Measurements from ENCODE around the gene CCL5. TPM values are rescaled to one million over a fixed set of nuclear protein-coding genes. Genes with fewer than 3 reads are reported as not detected.

CCL5 gene
- not detected in 3 replicates for total RNA-seq

GRCh38 chr17:35879773-35880654 is at the start of gene CCL5:
Gene CCL5 (minus strand): TSS chr17:35880360.
- DNase-seq (ENCODE audit: low spot score in 2 of 2, unreplicated experiment in 2 of 2) = no peak
- Mint-ChIP-seq H3K4me1 (no peaks in the 10 kb centered on the region), H3K36me3 (no peaks in the 10 kb centered on the region), H3K4me3 (no peak within 1 kb of the TSS), H3K27ac (no peak within 1 kb of the TSS), H3K27me3 (ENCODE audit: low read depth) (no peaks in the 10 kb centered on the region), H3K9me3 (no peaks in the 10 kb centered on the region)
- TF ChIP-seq CTCF (IDR thresholded peaks at IDR 0.05; ENCODE audit: unreplicated experiment) = no peak

GRCh38 chr17:35927714-35928113 is 47.6 kb upstream of the CCL5 start:
- Mint-ChIP-seq H3K9me3 (no peaks in the 10 kb centered on the region), H3K4me3 (no peak overlapping the region), H3K4me1 (peaks cover 28% of the 10 kb centered on the region), H3K27me3 (ENCODE audit: low read depth) (no peaks in the 10 kb centered on the region), H3K27ac (no peak overlapping the region), H3K36me3 (no peaks in the 10 kb centered on the region)
- no peak for DNase-seq (ENCODE audit: low spot score in 2 of 2, unreplicated experiment in 2 of 2)
- TF ChIP-seq CTCF (IDR thresholded peaks at IDR 0.05; ENCODE audit: unreplicated experiment) = no peak

GRCh38 chr17:35923609-35924114 is 43.5 kb upstream of the CCL5 start:
- H3K27ac Mint-ChIP-seq = no peak overlapping the region
- H3K27me3 Mint-ChIP-seq (ENCODE audit: low read depth) = no peaks in the 10 kb centered on the region
- TF ChIP-seq CTCF (IDR thresholded peaks at IDR 0.05; ENCODE audit: unreplicated experiment) = no peak
- DNase-seq (ENCODE audit: low spot score in 2 of 2, unreplicated experiment in 2 of 2) = no peak
- no peaks in the 10 kb centered on the region for H3K36me3 Mint-ChIP-seq
- no peaks in the 10 kb centered on the region for H3K4me1 Mint-ChIP-seq
- no peak overlapping the region for H3K4me3 Mint-ChIP-seq
- H3K9me3 Mint-ChIP-seq = no peaks in the 10 kb centered on the region

GRCh38 chr17:35920229-35920628 is 40.1 kb upstream of the CCL5 start:
- H3K27me3 Mint-ChIP-seq (ENCODE audit: low read depth) = no peaks in the 10 kb centered on the region
- no peak for DNase-seq (ENCODE audit: low spot score in 2 of 2, unreplicated experiment in 2 of 2)
- no peaks in the 10 kb centered on the region for H3K4me1 Mint-ChIP-seq
- H3K27ac Mint-ChIP-seq = no peak overlapping the region
- peaks cover 5% of the 10 kb centered on the region for H3K9me3 Mint-ChIP-seq
- H3K36me3 Mint-ChIP-seq = peaks cover 2% of the 10 kb centered on the region
- H3K4me3 Mint-ChIP-seq = no peak overlapping the region
- TF ChIP-seq CTCF (IDR thresholded peaks at IDR 0.05; ENCODE audit: unreplicated experiment) = no peak

GRCh38 chr17:35918665-35919064 is 38.5 kb upstream of the CCL5 start:
- no peak for DNase-seq (ENCODE audit: low spot score in 2 of 2, unreplicated experiment in 2 of 2)
- Mint-ChIP-seq H3K27me3 (ENCODE audit: low read depth) (no peaks in the 10 kb centered on the region), H3K4me3 (no peak overlapping the region), H3K4me1 (no peaks in the 10 kb centered on the region), H3K9me3 (peaks cover 18% of the 10 kb centered on the region), H3K27ac (no peak overlapping the region), H3K36me3 (peaks cover 2% of the 10 kb centered on the region)
- TF ChIP-seq CTCF (IDR thresholded peaks at IDR 0.05; ENCODE audit: unreplicated experiment) = no peak

Measured in mesothelial cell of epicardium (in vitro differentiated cells).